Activated T-cell treated with anti-CD3 and anti-CD28 coated beads, Interleukin-2, amount 50 U/mL, for 4 hours (primary cell): ENCODE data around the gene CPT1A. TPM values are rescaled to one million over a fixed set of nuclear protein-coding genes. Genes with fewer than 3 reads are reported as not detected.

Source experiments
- ATAC-seq, 2 donors: fragments of 200-7000 bp; cut with Tn5 transposase; one replicate each; pipeline ENCODE4 v1.10.0; 2021
- DNase-seq: peaks from one replicate; pipeline ENCODE4 v3.0.0-alpha.2; 2020
- H3K27me3 Mint-ChIP-seq: one replicate; pipeline ENCODE4 v1.8.0; 2021; ENCODE audit warnings: low read depth, mixed read lengths
- H3K36me3 Mint-ChIP-seq: one replicate; pipeline ENCODE4 v1.8.0; 2022; ENCODE audit warnings: mixed read lengths; ENCODE audit not compliant: insufficient read depth
- H3K4me1 Mint-ChIP-seq: one replicate; pipeline ENCODE4 v1.8.0; 2021; ENCODE audit warnings: low read depth, mixed read lengths
- H3K4me3 Mint-ChIP-seq: one replicate; pipeline ENCODE4 v1.8.0; 2021; ENCODE audit warnings: mild to moderate bottlenecking, moderate library complexity, mixed read lengths
- H3K9me3 Mint-ChIP-seq: one replicate; pipeline ENCODE4 v1.8.0; 2021; ENCODE audit warnings: mixed read lengths
- total RNA-seq, 3 donors: library from RNA; stranded (reverse); gene quantifications; one replicate each; pipeline ENCODE4 v1.2.1, GENCODE V29; 2021

CPT1A gene
- total RNA-seq, 3 donors from 2014 or later, result 12.3 to 15.8 (median 14.2) TPM

- DNase-seq (no peak), ATAC-seq (no peak)
- Mint-ChIP-seq H3K4me3 (no peak overlapping the region), H3K36me3 (peaks cover 26% of the 10 kb centered on the region), H3K9me3 (no peaks in the 10 kb centered on the region), H3K27me3 (no peaks in the 10 kb centered on the region), H3K4me1 (no peaks in the 10 kb centered on the region)
These were observed 84.0 kb downstream of the CPT1A start for GRCh38 chr11:68757711-68758110.

DNA sequence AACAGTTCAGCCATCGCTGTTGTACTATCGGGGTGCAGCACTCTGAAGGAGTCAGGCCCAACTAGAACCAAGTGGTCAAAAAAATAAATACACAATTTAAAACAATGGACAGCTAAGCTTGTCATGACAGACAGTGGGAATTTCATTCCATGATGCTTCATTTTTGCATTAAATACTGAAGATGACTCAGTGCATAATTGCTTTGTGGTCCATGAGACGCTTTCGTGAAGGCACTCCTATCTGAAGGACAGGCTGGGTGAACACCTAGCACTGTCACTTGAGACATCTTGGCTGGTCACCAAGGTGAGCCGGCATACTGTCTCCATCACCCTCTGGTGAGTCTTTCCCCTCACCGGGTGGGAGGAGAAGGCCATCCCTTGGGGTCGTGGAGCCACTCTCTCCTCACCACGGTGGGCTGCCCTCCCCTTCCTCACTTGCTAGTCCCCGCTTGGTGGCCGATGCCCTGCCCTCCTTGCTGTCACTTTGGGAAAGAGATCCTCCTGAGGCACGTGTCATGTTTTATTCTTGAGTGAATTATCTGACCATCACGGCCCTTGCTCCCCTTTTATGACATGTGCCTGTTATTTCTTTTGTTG lies 85.4 kb downstream of the CPT1A start:
- Mint-ChIP-seq H3K4me1 (peaks cover 9% of the 10 kb centered on the region), H3K4me3 (no peak overlapping the region), H3K36me3 (peaks cover 17% of the 10 kb centered on the region), H3K9me3 (no peaks in the 10 kb centered on the region), H3K27me3 (no peaks in the 10 kb centered on the region)
- no peak for DNase-seq
- no peak for ATAC-seq

DNA sequence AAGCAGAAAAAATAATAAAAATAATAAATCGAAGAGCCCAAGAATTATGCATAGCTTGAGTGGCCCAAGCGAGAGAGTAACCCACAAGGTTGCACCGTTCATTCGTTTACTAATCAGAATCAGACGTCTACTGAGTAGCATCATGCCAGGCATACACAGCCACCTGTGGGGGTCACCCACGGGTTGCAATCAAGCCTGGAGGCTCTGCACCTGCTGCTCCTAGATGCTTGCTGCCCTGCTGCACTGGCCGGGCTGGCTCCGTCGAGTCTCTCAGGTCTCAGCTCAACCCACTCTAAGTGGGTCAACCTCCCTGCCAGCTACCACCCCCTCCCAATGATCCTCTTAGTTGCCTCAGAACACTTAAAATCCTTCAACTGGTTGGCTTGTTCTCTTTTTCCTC lies 88.4 kb downstream of the CPT1A start:
- Mint-ChIP-seq H3K9me3 (no peaks in the 10 kb centered on the region), H3K27me3 (no peaks in the 10 kb centered on the region), H3K4me3 (no peak overlapping the region), H3K36me3 (peaks cover 11% of the 10 kb centered on the region), H3K4me1 (peaks cover 13% of the 10 kb centered on the region)
- no peak for DNase-seq
- no peak for ATAC-seq

DNA sequence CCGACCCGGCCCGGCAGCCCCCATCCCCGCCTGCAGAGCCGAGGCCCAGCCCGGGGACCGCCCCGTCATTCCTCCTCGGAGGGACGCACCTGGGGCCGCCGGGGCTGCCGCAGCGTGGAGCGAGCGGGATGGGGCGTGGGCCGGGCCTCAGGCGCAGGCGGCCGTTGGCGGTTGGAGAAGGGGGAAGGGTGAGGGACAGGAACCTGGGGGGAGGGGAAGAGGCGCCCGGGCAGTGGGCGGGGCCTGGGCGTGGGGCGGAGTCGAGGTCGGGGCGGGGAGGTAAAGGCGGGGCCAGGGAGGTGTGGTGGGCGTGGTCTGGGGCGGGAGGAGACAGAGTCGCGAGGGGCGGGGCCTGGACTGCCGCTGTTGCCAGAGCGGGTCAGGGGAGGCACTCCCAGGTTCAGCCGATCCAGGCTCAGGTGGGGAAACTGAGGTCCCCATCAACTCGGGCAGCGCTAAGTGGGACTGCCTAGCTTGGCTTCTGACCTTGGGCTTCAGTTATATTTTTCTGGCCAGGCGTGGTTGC lies 90.3 kb downstream of the CPT1A start, which contains the start of gene TESMIN:
Gene TESMIN (minus strand): TSS at position 190 of the 526 bp plus-strand sequence. CDS start 860 bp downstream, outside the sequence.
- peak; percentile 94 for DNase-seq
- no peaks in the 10 kb centered on the region for H3K9me3 Mint-ChIP-seq
- H3K4me1 Mint-ChIP-seq, result peaks cover 13% of the 10 kb centered on the region
- ATAC-seq, result peak; percentile 96 to 97
- peak within 1 kb of the TSS; percentile 78 for H3K4me3 Mint-ChIP-seq
- H3K27me3 Mint-ChIP-seq, result no peaks in the 10 kb centered on the region
- H3K36me3 Mint-ChIP-seq, result peaks cover under 1% of the 10 kb centered on the region

DNA sequence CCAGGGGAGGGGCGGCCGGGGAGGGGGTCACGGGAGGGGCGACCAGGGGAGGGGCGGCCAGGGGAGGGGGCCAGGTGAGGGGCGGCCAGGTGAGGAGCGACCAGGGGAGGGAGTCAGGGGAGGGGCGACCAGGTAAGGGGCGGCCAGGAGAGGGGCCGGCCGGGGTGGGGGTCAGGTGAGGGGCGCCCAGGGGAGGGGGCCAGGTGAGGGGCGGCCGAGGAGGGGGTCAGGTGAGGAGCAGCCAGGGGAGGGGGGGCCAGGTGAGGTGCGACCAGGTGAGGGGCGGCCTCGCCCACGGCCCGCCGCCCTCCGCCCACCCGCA lies 90.8 kb downstream of the CPT1A start:
- H3K9me3 Mint-ChIP-seq, result no peaks in the 10 kb centered on the region
- no peaks in the 10 kb centered on the region for H3K27me3 Mint-ChIP-seq
- H3K4me1 Mint-ChIP-seq, result peaks cover 13% of the 10 kb centered on the region
- ATAC-seq (no peak), DNase-seq (no peak)
- no peaks in the 10 kb centered on the region for H3K36me3 Mint-ChIP-seq
- H3K4me3 Mint-ChIP-seq, result no peak overlapping the region

GRCh38 chr11:68750195-68751003 lies 91.3 kb downstream of the CPT1A start:
- H3K4me1 Mint-ChIP-seq, result peaks cover 13% of the 10 kb centered on the region
- ATAC-seq (no peak), DNase-seq (no peak)
- no peaks in the 10 kb centered on the region for H3K36me3 Mint-ChIP-seq
- H3K4me3 Mint-ChIP-seq, result peak overlapping the region; percentile 59
- no peaks in the 10 kb centered on the region for H3K27me3 Mint-ChIP-seq
- H3K9me3 Mint-ChIP-seq, result no peaks in the 10 kb centered on the region

GRCh38 chr11:68749229-68750123 lies 92.2 kb downstream of the CPT1A start:
- H3K36me3 Mint-ChIP-seq, result no peaks in the 10 kb centered on the region
- ATAC-seq (no peak), DNase-seq (no peak)
- H3K27me3 Mint-ChIP-seq, result no peaks in the 10 kb centered on the region
- peak overlapping the region; percentile 59 for H3K4me3 Mint-ChIP-seq
- H3K9me3 Mint-ChIP-seq, result no peaks in the 10 kb centered on the region
- peaks cover 13% of the 10 kb centered on the region for H3K4me1 Mint-ChIP-seq

GRCh38 chr11:68748061-68748460 lies 93.7 kb downstream of the CPT1A start:
- ATAC-seq (no peak), DNase-seq (no peak)
- no peak overlapping the region for H3K4me3 Mint-ChIP-seq
- H3K27me3 Mint-ChIP-seq, result no peaks in the 10 kb centered on the region
- H3K4me1 Mint-ChIP-seq, result peaks cover 13% of the 10 kb centered on the region
- no peaks in the 10 kb centered on the region for H3K36me3 Mint-ChIP-seq
- no peaks in the 10 kb centered on the region for H3K9me3 Mint-ChIP-seq

- Mint-ChIP-seq H3K9me3 (no peaks in the 10 kb centered on the region), H3K27me3 (no peaks in the 10 kb centered on the region), H3K4me3 (no peak overlapping the region), H3K36me3 (peaks cover 2% of the 10 kb centered on the region), H3K4me1 (no peaks in the 10 kb centered on the region)
- DNase-seq (no peak), ATAC-seq (no peak)
These were observed 98.2 kb downstream of the CPT1A start for GRCh38 chr11:68743539-68743938.

- Mint-ChIP-seq H3K27me3 (no peaks in the 10 kb centered on the region), H3K4me1 (no peaks in the 10 kb centered on the region), H3K36me3 (peaks cover 2% of the 10 kb centered on the region), H3K9me3 (no peaks in the 10 kb centered on the region), H3K4me3 (no peak overlapping the region)
- no peak for ATAC-seq
- DNase-seq, result no peak
These were observed 100.3 kb downstream of the CPT1A start for GRCh38 chr11:68741463-68741862.

DNA sequence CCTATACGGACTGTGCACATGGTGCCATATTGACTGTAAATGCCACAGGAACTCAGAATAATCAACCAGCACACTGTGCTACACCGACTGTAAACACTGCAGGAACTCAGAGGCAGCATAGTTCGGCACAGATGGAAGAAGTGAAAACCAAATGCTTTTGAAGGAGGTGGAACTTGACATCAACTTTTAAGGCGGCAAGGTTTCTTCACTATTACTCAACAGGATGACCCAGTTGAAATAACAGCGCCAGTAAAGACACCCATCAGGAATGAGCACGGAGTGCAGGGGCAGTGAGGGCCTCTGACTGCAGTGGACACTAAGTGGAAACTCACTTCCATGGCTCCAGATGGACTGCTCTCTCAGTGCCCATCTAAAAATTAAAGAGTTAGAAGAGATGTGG lies 106.1 kb downstream of the CPT1A start:
- no peak for ATAC-seq
- H3K36me3 Mint-ChIP-seq, result peaks cover 12% of the 10 kb centered on the region

GRCh38 chr11:68735125-68735524 lies 106.6 kb downstream of the CPT1A start:
- no peak for DNase-seq
- ATAC-seq, result no peak
- H3K4me3 Mint-ChIP-seq, result no peak overlapping the region
- no peaks in the 10 kb centered on the region for H3K9me3 Mint-ChIP-seq
- no peaks in the 10 kb centered on the region for H3K27me3 Mint-ChIP-seq
- no peaks in the 10 kb centered on the region for H3K4me1 Mint-ChIP-seq
- peaks cover 12% of the 10 kb centered on the region for H3K36me3 Mint-ChIP-seq

More for the DNA sequence above, 106.1 kb downstream of the CPT1A start:
- DNase-seq, result no peak
- Mint-ChIP-seq H3K4me3 (no peak overlapping the region), H3K9me3 (no peaks in the 10 kb centered on the region), H3K27me3 (no peaks in the 10 kb centered on the region), H3K4me1 (no peaks in the 10 kb centered on the region)

GRCh38 chr11:68734111-68734510 lies 107.6 kb downstream of the CPT1A start:
- no peak overlapping the region for H3K4me3 Mint-ChIP-seq
- peaks cover 12% of the 10 kb centered on the region for H3K36me3 Mint-ChIP-seq
- no peaks in the 10 kb centered on the region for H3K4me1 Mint-ChIP-seq
- no peaks in the 10 kb centered on the region for H3K27me3 Mint-ChIP-seq
- no peaks in the 10 kb centered on the region for H3K9me3 Mint-ChIP-seq
- DNase-seq, result no peak
- no peak for ATAC-seq

GRCh38 chr11:68727783-68728182 lies 113.9 kb downstream of the CPT1A start:
- no peaks in the 10 kb centered on the region for H3K9me3 Mint-ChIP-seq
- H3K36me3 Mint-ChIP-seq, result peaks cover 4% of the 10 kb centered on the region
- H3K4me1 Mint-ChIP-seq, result no peaks in the 10 kb centered on the region
- ATAC-seq (no peak), DNase-seq (no peak)
- H3K27me3 Mint-ChIP-seq, result no peaks in the 10 kb centered on the region
- H3K4me3 Mint-ChIP-seq, result no peak overlapping the region
